Small intestine (tissue), 7 donors: ENCODE measurements around the gene FAM53A. TPM values are rescaled to one million over a fixed set of nuclear protein-coding genes. Genes with fewer than 3 reads are reported as not detected.

Experiments used
- DNase-seq, 2 donors: peaks; one replicate each; pipeline versions ENCODE4 v3.0.0 to v3.0.0-alpha.2; 2013
- FAIRE-seq: peaks from 2 replicates; lab custom pipeline; 2012; peaks lifted over from hg19 to GRCh38; lab: Jason Lieb, UNC
- H3K27ac ChIP-seq, 3 donors: one replicate each; pipeline ENCODE4 v1.5.1; 2013; ENCODE audit warnings: low read length in 2 of 3, mild to moderate bottlenecking in 2 of 3, control low read depth in 1 of 3, inconsistent platforms in 1 of 3, low read depth in 1 of 3, moderate library complexity in 1 of 3
- H3K27me3 ChIP-seq, 3 donors: one replicate each; pipeline ENCODE4 v1.6.1; 2013; ENCODE audit warnings: low read length in 3 of 3, inconsistent platforms in 1 of 3; ENCODE audit not compliant: control insufficient read depth in 3 of 3, insufficient read depth in 3 of 3
- H3K36me3 ChIP-seq, 3 donors: one replicate each; pipeline ENCODE4 v1.6.1; 2013; ENCODE audit warnings: low read length in 3 of 3, inconsistent platforms in 1 of 3, low read depth in 1 of 3, mild to moderate bottlenecking in 1 of 3, moderate library complexity in 1 of 3; ENCODE audit not compliant: control insufficient read depth in 3 of 3, insufficient read depth in 2 of 3
- H3K4me1 ChIP-seq, 3 donors: one replicate each; pipeline ENCODE4 v1.6.1; 2013; ENCODE audit warnings: low read length in 2 of 3, inconsistent platforms in 1 of 3, low read depth in 1 of 3, mild to moderate bottlenecking in 1 of 3, moderate library complexity in 1 of 3; ENCODE audit not compliant: control insufficient read depth in 3 of 3, insufficient read depth in 2 of 3
- H3K4me3 ChIP-seq, 3 donors: one replicate each; pipeline ENCODE4 v1.5.1; 2013; ENCODE audit warnings: low read length in 3 of 3, control low read depth in 1 of 3, inconsistent platforms in 1 of 3, low read depth in 1 of 3, mild to moderate bottlenecking in 1 of 3, moderate library complexity in 1 of 3
- H3K9me3 ChIP-seq, 2 donors: one replicate each; pipeline ENCODE4 v1.6.1; 2013; ENCODE audit warnings: low read depth in 1 of 2, low read length in 1 of 2; ENCODE audit not compliant: control insufficient read depth in 2 of 2, insufficient read depth in 1 of 2
- WGBS, 3 donors: extraction: QIAGEN DNeasy Blood & Tissue Kit; methylation state at CpG; one replicate each; pipeline ENCODE4 v1.1.7; 2013; 5-methylcytosine and 5-hydroxymethylcytosine counted together
- polyA plus RNA-seq, 4 donors: library from polyadenylated mRNA; stranded (reverse) in 3 of 4; unstranded in 1 of 4; fragments of 200-250 nt in 3 of 4; fragments of 120-200 nt in 1 of 4; gene quantifications; one replicate each; pipeline versions ENCODE4 v1.2.1 to v1.2.3, GENCODE V29; 2013
- donor health status: healthy with polysubstance abuse.
- donor health status: control.
- donor health status: control.
- donor health status: Bipolar disorder and iron deficiency.
- donor health status: healthy.

Gene FAM53A
- polyA plus RNA-seq, 4 donors = 0.27 to 1.1 (median 0.97) TPM; not detected in 1

GRCh38 chr4:1604706-1605205 is 79.4 kb downstream of the FAM53A start:
- no peak overlapping the region for H3K27ac ChIP-seq
- H3K27me3 ChIP-seq = peaks cover 0 to 11% (median 0%) of the 10 kb centered on the region in 3 donors
- DNase-seq (peak in 1 of 2 donors; percentile 14), FAIRE-seq (no peak)
- WGBS, 3 donors = 23 to 37% (median 27%) methylated on average over 18 to 19 of the region's 19 CpGs
- no peaks in the 10 kb centered on the region for H3K9me3 ChIP-seq
- no peak overlapping the region for H3K4me3 ChIP-seq
- no peaks in the 10 kb centered on the region for H3K36me3 ChIP-seq
- no peaks in the 10 kb centered on the region for H3K4me1 ChIP-seq

DNA sequence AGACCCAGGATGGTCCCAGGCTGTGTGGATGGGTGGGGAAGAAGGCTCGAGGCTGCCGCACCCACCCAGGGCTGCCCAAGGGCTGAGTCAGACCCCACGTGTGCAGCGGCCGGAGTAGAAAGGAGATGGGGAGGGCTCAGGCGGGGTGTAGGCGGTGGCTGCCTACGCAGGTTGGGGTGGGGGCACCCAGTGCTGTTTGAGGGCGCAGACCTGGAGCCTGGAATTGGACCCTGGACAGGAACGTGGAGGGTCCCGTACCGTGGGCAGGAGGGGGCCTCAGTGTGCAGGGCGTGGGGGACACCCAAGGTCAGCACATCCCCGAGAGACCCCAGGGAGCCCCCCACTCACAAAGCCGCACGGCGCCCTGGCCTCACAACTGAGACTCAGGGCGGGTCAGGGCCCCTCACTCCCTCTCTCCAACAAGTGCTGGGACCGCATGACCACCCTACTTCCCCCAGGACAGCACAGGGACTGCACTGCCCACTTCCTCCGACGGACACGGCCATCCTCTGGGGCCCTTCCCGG is 79.9 kb downstream of the FAM53A start:
- no peak for FAIRE-seq
- no peaks in the 10 kb centered on the region for H3K4me1 ChIP-seq
- no peaks in the 10 kb centered on the region for H3K36me3 ChIP-seq
- peaks cover 0 to 11% (median 0%) of the 10 kb centered on the region in 3 donors for H3K27me3 ChIP-seq
- 39 to 48% (median 47%) methylated on average over 22 to 23 of the region's 23 CpGs for WGBS, 3 donors
- H3K4me3 ChIP-seq = no peak overlapping the region
- H3K9me3 ChIP-seq = no peaks in the 10 kb centered on the region
- no peak overlapping the region for H3K27ac ChIP-seq
- DNase-seq = no peak

DNA sequence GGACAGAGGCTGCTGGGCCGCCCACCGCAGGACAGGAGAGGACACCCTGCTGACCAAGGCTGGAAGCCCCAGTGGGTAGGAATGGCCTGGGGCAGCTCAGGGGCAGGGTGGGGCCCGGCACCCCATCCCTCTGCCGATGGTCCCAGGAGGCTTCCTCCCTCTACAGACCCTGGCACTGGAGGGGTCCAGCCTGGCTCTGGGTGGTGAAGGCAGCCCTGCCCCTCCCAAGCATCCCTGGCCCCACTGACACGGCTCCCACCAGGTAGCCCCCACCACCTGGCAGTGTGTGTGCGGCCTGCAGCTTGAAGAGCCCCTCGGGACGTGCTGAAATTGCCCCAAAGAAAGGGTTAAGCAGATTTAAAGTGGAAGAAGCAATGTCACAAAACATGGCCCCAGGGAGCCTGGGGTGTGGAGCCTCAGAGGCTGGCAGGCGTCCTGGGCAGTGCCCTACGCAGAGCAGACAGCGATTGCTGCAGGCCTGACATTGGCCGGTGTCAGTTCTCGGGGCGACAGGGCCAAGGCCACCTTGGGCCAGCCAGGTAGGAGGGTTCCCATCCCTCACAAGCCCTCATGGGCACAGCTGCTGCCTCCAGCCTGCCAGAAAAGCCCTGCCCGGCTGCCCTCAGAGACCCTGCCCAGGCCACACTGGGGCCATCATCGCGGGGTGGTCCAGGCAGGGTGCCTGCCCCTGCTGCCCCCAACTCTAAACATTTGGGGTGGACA is 80.5 kb downstream of the FAM53A start:
- no peak for DNase-seq

DNA sequence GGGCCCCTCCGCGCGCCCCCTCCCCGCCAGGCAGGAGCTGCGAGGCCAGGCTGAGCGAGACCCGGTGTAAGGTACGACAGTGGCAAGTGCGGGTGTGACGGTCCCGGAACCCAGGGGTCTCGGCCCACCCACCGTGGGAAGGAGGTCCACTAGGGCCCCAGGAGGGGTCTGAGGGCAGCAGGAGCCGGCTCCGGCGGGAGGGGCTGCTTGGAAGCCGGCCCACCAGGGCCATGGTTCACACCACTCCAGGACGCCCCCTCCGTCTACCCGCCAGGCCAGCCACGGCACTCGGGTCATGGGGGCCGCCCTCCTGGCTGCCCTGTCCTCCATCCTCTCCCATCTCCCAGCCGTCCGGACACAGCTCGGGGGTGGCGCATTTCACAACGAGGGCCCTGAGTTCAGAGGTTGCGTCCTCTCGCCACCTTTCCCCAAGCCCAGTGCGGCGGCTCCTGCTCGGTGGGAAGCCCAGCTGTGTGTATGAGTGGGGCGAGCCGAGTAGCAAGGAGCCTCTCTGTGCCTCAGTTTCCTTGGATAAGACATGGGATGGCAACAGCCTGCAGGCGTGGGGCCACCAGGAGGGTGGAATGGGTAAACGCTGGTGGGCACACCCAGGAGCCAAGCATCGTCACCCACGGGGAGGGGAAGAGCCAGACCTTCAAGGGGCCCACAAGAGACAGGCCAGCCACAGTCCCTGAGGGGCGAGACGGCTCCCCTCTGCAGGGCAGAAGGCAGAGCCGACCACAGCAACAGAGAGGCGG is 81.3 kb downstream of the FAM53A start:
- H3K27ac ChIP-seq = no peak overlapping the region
- FAIRE-seq = no peak
- H3K9me3 ChIP-seq = no peaks in the 10 kb centered on the region
- no peak overlapping the region for H3K4me3 ChIP-seq
- H3K36me3 ChIP-seq = no peaks in the 10 kb centered on the region
- no peaks in the 10 kb centered on the region for H3K4me1 ChIP-seq
- DNase-seq = no peak
- 71 to 80% (median 76%) methylated on average over 31 to 43 of the region's 43 CpGs for WGBS, 3 donors
- H3K27me3 ChIP-seq = peaks cover 0 to 11% (median 0%) of the 10 kb centered on the region in 3 donors

More for the DNA sequence above, 80.5 kb downstream of the FAM53A start:
- Histone ChIP-seq H3K27me3 (peaks cover 0 to 11% (median 0%) of the 10 kb centered on the region in 3 donors), H3K4me1 (no peaks in the 10 kb centered on the region), H3K27ac (no peak overlapping the region), H3K36me3 (no peaks in the 10 kb centered on the region), H3K4me3 (no peak overlapping the region), H3K9me3 (no peaks in the 10 kb centered on the region)
- FAIRE-seq = no peak
- 59 to 74% (median 70%) methylated on average over 13 to 17 of the region's 17 CpGs for WGBS, 3 donors

- Histone ChIP-seq H3K4me3 (no peak overlapping the region), H3K9me3 (no peaks in the 10 kb centered on the region), H3K27ac (no peak overlapping the region), H3K27me3 (peaks cover 0 to 11% (median 0%) of the 10 kb centered on the region in 3 donors), H3K36me3 (no peaks in the 10 kb centered on the region), H3K4me1 (no peaks in the 10 kb centered on the region)
- 80 to 85% (median 82%) methylated on average over 18 to 23 of the region's 23 CpGs for WGBS, 3 donors
- no peak for FAIRE-seq
- DNase-seq = no peak
Observed at GRCh38 chr4:1601852-1602654, 82.1 kb downstream of the FAM53A start.

- H3K9me3 ChIP-seq = no peaks in the 10 kb centered on the region
- H3K27ac ChIP-seq = no peak overlapping the region
- peaks cover 0 to 11% (median 0%) of the 10 kb centered on the region in 3 donors for H3K27me3 ChIP-seq
- no peak for DNase-seq
- FAIRE-seq = no peak
- no peak overlapping the region for H3K4me3 ChIP-seq
- 90 to 96% methylated on average over 5 to 6 of the region's 6 CpGs; no CpG with 5 or more reads in 1 of the 3 donors for WGBS, 3 donors
- H3K4me1 ChIP-seq = no peaks in the 10 kb centered on the region
- no peaks in the 10 kb centered on the region for H3K36me3 ChIP-seq
Observed at GRCh38 chr4:1601533-1601835, 82.6 kb downstream of the FAM53A start.

- FAIRE-seq (no peak), DNase-seq (no peak)
- Histone ChIP-seq H3K27ac (no peak overlapping the region), H3K4me1 (no peaks in the 10 kb centered on the region), H3K27me3 (peaks cover 0 to 11% (median 0%) of the 10 kb centered on the region in 3 donors), H3K36me3 (no peaks in the 10 kb centered on the region), H3K4me3 (no peak overlapping the region), H3K9me3 (no peaks in the 10 kb centered on the region)
- whole genome bisulfite sequencing, 3 donors = 69 to 81% (median 69%) methylated on average over 17 to 27 of the region's 27 CpGs
Observed at GRCh38 chr4:1600811-1601532, 83.1 kb downstream of the FAM53A start.
